Epithelial cell of esophagus (primary cell): Measurements from ENCODE around the gene NR6A1.

Source experiments
- DNase-seq: peaks from one replicate; pipeline ENCODE4 v3.0.0; 2010; ENCODE audit warnings: low read depth
- H3K4me3 ChIP-seq: 2 replicates; pipeline ENCODE4 v1.5.1; 2011; ENCODE audit warnings: mild to moderate bottlenecking, low read length, control low read depth
- CTCF ChIP-seq: IDR thresholded peaks from 2 replicates; pipeline ENCODE4 v1.5.1; 2011; ENCODE audit warnings: low read depth, mild to moderate bottlenecking, low read length, control low read depth, inconsistent platforms; ENCODE audit not compliant: insufficient read depth; ENCODE audit errors: missing control alignments

Gene NR6A1

GRCh38 chr9:124766326-124766725 is 4.8 kb downstream of the NR6A1 start:
- H3K4me3 ChIP-seq: no peak overlapping the region
- TF ChIP-seq CTCF: no peak
- no peak for DNase-seq

GRCh38 chr9:124765439-124765835 is 5.7 kb downstream of the NR6A1 start:
- TF ChIP-seq CTCF: no peak
- DNase-seq: no peak
- H3K4me3 ChIP-seq: no peak overlapping the region

- H3K4me3 ChIP-seq: no peak overlapping the region
- peak; percentile 45 for DNase-seq
- TF ChIP-seq CTCF: peak; percentile 43
Observed at GRCh38 chr9:124764774-124765438, 6.2 kb downstream of the NR6A1 start.

- no peak overlapping the region for H3K4me3 ChIP-seq
- DNase-seq: no peak
- TF ChIP-seq CTCF: no peak
Observed at GRCh38 chr9:124762633-124763032, 8.5 kb downstream of the NR6A1 start.

GRCh38 chr9:124761710-124762109 is 9.4 kb downstream of the NR6A1 start:
- H3K4me3 ChIP-seq: no peak overlapping the region
- no peak for DNase-seq
- TF ChIP-seq CTCF: no peak

GRCh38 chr9:124761196-124761595 is 9.9 kb downstream of the NR6A1 start:
- no peak for DNase-seq
- H3K4me3 ChIP-seq: no peak overlapping the region
- no peak for TF ChIP-seq CTCF

- no peak overlapping the region for H3K4me3 ChIP-seq
- TF ChIP-seq CTCF: no peak
- DNase-seq: no peak
Observed at GRCh38 chr9:124760719-124761118, 10.4 kb downstream of the NR6A1 start.
